ENCODE data around the gene SAMD1. TPM values are rescaled to one million over a fixed set of nuclear protein-coding genes. Genes with fewer than 3 reads are reported as not detected.

SAMD1 gene
- total RNA-seq, 1 donor from 2014 or later, result 9.4 TPM

- no peaks in the 10 kb centered on the region for H3K9me3 ChIP-seq
- DNase-seq (ENCODE audit: low spot score in 2 of 2), result no peak
- no peak overlapping the region for H3K4me3 ChIP-seq
- H3K4me1 ChIP-seq, result peaks cover 11 to 21% of the 10 kb centered on the region in 2 donors
- no peaks in the 10 kb centered on the region for H3K36me3 ChIP-seq
- H3K27ac ChIP-seq, result no peak overlapping the region
- TF ChIP-seq CTCF (IDR thresholded peaks at IDR 0.05), result no peak
- intact Hi-C loops (cut with DNase I), result loop anchor here (5.0 kb wide), 2 partner anchors 72 to 337 kb away; partner anchors contain the start of gene ADGRL1
- H3K27me3 ChIP-seq, result no peaks in the 10 kb centered on the region
Observed at GRCh38 chr19:14135355-14135754, 44.8 kb upstream of the SAMD1 start.

GRCh38 chr19:14127929-14128509 is 37.5 kb upstream of the SAMD1 start:
- H3K4me3 ChIP-seq, result no peak overlapping the region
- TF ChIP-seq CTCF (IDR thresholded peaks at IDR 0.05), result no peak
- no peaks in the 10 kb centered on the region for H3K27me3 ChIP-seq
- DNase-seq (ENCODE audit: low spot score in 2 of 2), result no peak
- H3K27ac ChIP-seq, result peak overlapping the region in 1 of 2 donors; percentile 13
- H3K9me3 ChIP-seq, result no peaks in the 10 kb centered on the region
- peaks cover 0 to 8% of the 10 kb centered on the region in 2 donors for H3K4me1 ChIP-seq
- intact Hi-C loops (cut with DNase I), result no loop called here
- no peaks in the 10 kb centered on the region for H3K36me3 ChIP-seq

GRCh38 chr19:14127176-14127575 is 36.6 kb upstream of the SAMD1 start:
- no peak for TF ChIP-seq CTCF (IDR thresholded peaks at IDR 0.05)
- H3K4me3 ChIP-seq, result no peak overlapping the region
- H3K9me3 ChIP-seq, result no peaks in the 10 kb centered on the region
- no peak for DNase-seq (ENCODE audit: low spot score in 2 of 2)
- no peak overlapping the region for H3K27ac ChIP-seq
- peaks cover 0 to 8% of the 10 kb centered on the region in 2 donors for H3K4me1 ChIP-seq
- no peaks in the 10 kb centered on the region for H3K27me3 ChIP-seq
- no peaks in the 10 kb centered on the region for H3K36me3 ChIP-seq
- intact Hi-C loops (cut with DNase I), result no loop called here

- Histone ChIP-seq H3K36me3 (no peaks in the 10 kb centered on the region), H3K9me3 (no peaks in the 10 kb centered on the region), H3K27me3 (no peaks in the 10 kb centered on the region), H3K27ac (no peak overlapping the region), H3K4me3 (no peak overlapping the region), H3K4me1 (peaks cover 8 to 15% of the 10 kb centered on the region in 2 donors)
- no peak for TF ChIP-seq CTCF (IDR thresholded peaks at IDR 0.05)
- no peak for DNase-seq (ENCODE audit: low spot score in 2 of 2)
- intact Hi-C loops (cut with DNase I), result no loop called here
Observed at GRCh38 chr19:14122924-14123323, 32.4 kb upstream of the SAMD1 start.

- intact Hi-C loops (cut with DNase I), result no loop called here
- no peaks in the 10 kb centered on the region for H3K9me3 ChIP-seq
- no peak overlapping the region for H3K4me3 ChIP-seq
- H3K27me3 ChIP-seq, result no peaks in the 10 kb centered on the region
- no peaks in the 10 kb centered on the region for H3K36me3 ChIP-seq
- DNase-seq (ENCODE audit: low spot score in 2 of 2), result no peak
- peaks cover 8 to 28% of the 10 kb centered on the region in 2 donors for H3K4me1 ChIP-seq
- peak overlapping the region; percentile 92 to 99 for H3K27ac ChIP-seq
- TF ChIP-seq CTCF (IDR thresholded peaks at IDR 0.05), result no peak
Observed at GRCh38 chr19:14120497-14120780, 29.9 kb upstream of the SAMD1 start.
